Stromal cell of bone marrow (primary cell): ENCODE results near the gene CNPY1.

Experiments used
- DNase-seq: peaks from one replicate; pipeline ENCODE4 v3.0.0-alpha.2; 2012; ENCODE audit warnings: low read depth

CNPY1 gene

DNA sequence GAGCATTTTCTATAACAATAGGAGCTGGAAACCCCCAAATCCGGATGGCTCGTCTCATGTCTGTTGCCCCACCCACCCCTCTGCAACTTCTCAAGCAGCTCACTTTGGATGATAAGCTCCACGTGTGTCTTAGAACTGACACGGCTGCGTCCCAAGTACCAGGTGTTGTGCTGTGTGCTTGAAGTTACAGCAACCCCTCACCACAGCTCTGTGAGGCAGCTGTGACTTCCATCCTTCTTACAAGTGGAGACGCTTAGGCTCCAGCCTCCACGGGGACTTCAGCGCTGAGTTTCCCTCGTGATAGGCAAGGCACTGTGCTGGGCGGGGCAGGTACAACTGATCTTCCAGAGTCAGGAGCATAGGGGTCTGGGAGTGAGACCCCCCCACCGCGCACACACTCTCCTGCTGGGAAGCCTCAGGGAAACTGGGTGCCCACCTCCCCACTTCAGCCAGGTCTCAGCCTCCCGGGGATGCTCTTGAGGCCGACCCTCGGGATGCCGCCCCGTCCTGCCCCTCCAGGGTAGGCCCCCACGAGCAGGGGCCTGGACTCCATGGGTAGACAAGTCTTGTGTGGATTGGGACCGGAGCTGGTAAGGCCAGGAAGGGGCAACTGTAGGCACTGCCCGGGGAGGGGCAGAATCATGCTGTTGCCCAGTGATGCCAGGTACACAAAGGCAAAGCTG, 57.1 kb downstream of the CNPY1 start:
- DNase-seq = no peak

DNA sequence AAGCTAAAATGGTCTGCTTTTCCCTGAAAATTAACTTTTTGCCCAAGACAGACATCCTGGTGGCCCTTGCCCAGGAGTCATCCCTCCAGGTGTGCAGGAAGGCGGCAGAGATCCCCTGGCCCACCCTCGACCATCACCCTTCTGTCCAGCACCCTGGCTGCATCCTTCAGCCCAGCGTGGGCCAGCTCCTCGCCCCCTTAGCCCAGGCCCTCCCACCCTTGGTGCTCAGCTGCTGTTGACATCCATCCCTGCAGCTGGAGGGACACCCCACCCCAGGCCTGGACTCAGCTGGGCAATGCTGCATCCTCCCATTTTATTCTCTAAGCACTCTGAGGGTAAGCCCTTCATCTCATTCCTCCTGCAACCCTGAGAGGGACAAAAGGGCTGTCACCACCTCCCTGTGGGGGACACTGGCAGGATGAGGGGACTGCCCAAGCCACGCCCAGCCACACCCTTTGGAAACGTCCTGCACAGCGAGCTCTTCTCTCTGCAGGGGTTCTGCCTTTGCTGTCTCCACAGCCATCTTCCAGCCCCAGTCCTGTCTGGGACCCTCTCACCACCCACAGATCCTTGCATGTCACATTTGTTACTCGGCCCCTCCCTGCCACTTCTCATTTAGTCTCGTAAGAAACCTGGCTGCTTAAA, 57.8 kb downstream of the CNPY1 start:
- no peak for DNase-seq

DNA sequence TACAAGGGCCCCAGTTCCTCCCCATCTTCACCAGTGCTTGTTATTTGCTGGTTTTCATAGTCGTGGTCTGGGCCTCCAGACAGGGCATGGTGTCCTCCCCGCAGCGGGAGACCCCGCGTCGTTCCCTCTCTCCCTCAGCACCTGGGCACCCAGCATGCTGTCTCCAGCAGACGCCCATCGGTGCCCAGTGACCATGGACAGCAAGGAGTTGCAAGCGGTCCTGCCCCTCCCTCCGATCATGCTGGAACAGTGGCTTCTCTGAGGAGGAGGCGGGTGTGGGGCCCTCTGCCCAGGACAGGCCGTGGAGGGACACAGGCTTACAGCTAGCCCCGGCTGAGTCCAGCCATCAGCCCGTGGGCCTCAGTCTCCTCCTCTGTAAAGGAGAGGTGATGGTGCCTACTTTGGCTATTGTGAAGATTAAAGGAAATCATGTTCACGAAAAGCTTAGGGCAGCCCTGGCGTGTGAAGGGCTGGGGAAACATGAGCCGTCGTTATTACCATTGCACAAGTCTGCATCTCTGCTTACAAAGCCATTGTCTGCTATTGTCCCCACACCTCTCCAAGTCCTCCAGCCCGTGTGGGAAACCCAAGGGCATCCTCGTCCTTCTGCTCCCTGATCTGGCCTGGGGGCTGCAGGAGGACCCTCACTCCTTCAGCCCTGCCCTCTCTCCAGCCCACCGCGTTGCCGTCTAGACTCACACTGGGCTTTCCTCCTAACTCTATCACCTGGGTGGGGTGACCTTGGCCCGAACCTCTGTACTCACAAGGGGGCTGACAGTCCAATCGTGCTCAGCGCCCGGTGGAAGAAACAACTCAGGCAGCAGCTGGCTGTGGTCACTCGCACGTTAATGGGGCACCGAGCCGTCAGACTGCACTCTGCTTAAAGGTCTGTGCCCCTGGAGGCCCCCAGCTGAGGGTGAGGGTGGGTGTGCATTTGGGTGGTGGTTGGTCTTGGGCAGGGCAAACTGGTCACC, 58.6 kb downstream of the CNPY1 start:
- no peak for DNase-seq

DNA sequence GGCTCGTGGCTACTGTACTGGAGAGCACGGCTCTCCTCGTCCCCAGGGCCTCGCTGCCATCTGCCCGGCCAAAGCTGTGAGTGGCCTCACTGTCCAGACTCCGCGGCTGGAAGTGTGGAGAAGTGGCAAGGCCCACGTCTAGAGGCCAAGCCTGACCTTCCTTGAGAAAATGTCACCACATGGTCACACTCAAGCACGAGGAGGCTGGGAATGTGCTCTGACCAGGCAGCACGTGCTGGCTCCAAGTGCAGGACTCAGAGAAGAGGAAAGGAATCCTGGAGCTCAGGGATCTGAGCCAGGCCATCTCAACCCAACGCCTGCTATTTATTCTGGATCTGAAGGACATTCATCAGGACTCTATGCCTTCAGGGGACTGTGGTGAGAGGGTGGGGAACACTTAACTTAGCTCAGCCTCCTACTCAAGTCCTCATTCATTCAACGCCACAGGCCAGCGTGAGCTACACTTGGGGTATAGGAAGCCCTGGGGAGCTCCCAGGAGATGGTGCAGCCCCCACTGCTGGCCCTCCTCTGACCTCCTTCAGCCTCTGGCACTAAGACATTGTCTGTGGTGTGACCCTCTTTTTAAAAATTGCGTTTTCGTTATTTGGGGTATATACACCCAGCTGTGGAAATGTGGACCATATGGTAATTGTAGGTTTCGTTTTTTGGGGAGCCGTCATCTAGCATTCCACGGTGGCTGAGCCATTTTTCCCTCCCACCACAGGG, 59.4 kb downstream of the CNPY1 start:
- no peak for DNase-seq

DNA sequence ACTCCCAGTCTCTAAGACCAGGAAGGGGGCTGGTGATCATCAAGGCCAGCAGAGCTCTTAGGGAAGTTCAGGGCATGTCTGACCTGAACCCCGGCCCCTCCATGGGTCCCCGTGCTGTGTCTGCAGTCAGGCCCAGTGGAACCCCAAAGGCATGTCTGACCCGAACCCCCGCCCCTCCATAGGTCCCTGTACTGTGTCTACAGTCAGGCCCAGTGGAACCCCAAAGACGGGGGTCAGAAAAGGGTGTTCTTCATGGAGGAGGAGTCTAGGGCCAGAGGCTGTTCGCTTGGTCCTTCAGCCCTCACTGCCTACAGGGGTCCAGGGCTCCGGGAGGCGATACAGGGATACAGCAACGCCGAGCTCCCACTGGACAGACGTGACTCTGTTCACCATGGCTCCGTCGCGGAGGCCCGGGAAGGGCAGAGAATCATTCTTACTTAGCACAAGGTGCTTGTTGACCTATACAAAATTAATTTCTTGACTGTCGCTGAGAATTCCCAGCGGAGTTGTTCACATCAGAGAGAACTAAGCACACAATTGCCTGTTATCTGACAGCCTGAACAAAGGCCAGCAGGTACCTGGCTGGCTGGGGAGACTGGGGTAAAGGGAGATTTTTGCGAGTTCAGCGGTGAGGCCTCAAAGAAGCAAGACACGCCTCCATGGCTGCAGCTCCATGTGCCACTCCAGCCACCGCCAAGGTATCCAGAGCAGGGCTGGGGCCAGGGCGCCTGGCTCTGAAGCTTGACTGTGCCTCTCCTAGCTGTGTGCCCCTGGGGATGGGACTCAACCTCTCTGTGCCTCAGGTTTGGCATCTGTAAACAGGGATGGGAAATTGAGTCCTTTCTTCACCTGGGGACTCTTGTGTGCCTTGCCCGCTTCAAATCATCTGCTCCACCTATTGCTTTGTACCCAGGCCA, 61.6 kb downstream of the CNPY1 start:
- DNase-seq = no peak

DNA sequence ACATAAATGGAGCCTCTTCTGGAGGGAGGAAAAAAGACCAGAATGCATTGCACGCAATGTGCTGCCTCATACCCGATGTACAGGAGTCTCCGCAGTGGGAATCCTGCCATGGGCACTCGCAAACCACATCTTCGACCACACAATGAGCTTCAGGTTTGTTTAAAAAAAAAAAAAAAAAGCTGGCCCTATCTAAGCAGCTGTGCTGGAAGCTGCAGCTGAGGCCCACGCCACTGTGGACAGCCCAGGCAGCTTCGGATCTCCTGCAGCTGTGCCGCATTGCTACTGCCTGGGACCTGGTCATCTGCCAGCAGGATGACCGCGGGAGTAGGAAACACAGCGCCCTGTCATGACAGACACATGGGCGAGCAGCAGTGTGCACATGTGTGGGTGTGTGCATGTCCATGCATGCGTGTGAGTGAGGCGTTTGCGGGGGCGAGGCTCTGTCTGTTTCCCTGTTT, 62.5 kb downstream of the CNPY1 start:
- no peak for DNase-seq

DNA sequence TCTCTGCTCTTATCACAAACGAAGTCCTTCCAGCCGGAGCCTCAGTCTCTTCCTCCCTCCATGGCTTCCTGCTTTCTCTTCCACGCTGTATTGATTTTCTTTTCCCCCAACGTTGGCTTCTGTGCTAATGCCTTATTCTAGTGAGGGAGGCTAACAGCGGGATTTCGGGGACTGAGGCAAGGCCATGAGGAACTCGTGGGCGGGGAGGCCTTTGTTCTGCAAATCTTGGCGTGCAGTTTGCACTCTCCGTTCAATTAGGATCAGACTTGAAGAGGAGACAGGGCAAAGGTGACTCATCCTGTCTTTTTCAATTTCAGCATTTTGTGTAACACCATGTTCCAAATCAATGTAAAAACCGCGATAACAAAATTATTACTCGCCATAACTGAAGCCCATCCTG, 63.1 kb downstream of the CNPY1 start:
- DNase-seq = no peak

DNA sequence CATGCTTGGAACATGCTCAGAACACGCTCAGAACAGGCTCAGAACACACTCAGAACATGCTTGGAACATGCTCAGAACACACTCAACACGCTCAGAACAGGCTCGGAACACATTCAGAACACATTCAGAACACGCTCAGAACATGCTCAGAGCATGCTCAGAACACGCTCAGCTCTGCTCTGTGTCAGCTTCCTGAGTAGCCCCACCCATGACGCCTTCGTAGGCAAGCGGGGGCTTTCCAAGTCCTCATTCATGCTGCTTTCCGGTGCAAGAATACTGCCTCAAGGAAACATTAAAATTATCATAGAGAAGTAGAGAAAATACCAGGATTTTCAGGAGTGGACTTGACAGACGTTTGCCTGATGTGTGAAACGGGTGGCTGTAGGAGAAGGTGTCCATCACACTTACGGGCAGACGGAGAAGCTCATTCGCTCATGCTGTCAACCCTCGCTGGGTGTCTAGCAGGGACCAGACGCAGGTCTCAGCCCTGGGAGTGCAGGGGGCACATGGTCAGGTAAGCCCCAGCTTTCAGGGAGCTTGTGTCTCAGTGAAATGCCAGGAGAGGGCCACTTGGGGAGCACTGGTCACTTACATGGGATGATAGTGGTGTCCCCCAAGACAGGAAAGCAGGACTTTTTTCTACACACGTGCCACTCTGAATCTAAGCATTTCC, 63.7 kb downstream of the CNPY1 start:
- no peak for DNase-seq

DNA sequence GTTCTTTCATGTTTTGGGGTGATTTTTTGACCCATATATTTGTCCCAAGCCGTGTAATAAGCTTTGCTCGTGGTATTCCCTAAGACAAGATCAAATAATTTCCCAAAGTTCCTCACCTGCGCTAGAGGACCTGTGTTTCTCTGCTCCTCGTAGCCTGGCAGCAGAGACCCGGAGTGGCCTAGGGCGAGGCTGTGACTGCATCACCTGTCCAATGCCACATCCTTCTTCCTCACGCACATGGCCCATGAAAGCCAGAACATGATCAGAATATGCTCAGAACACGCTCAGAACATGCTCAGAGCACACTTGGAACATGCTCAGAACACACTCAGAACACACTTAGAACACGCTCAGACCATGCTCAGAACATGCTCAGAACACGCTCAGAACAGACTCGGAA, 64.6 kb downstream of the CNPY1 start:
- no peak for DNase-seq

DNA sequence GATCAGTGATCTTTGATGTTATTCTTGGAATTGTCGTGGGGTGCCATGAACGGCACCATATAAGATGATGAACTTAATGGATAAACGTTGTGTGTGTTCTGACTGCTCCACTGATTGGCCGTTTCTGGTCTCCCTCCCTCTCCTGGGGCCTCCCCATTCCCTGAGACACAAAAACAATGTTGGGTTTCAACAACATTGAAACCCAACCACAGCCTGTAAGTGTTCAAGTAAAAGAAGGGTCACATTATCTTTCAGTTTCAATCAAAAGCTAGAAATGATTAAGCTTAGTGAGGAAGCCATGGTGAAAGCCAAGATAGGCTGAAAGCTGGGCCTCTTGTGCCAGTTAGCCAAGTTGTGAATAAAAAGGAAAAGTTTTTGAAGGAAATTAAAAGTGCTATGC, 68.9 kb downstream of the CNPY1 start:
- no peak for DNase-seq

DNA sequence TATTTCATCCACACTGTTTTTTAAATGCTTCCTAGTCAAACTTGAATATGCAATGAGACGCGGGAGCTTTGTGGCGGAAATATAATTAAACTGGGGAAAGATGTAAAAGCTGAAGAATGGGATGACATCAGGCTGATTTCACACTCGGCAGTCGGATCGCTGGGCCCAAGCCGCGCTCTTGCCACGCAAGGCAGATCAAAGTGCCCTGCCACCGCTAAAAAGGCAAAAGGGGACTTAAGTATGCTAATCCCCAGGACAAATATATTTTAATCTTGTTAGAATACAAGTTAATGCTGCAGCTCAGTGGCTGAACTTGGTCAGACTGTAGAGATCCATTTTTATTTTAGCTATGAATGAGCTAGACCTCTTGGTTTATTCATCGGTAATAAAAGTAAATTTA, 74.6 kb downstream of the CNPY1 start:
- no peak for DNase-seq

DNA sequence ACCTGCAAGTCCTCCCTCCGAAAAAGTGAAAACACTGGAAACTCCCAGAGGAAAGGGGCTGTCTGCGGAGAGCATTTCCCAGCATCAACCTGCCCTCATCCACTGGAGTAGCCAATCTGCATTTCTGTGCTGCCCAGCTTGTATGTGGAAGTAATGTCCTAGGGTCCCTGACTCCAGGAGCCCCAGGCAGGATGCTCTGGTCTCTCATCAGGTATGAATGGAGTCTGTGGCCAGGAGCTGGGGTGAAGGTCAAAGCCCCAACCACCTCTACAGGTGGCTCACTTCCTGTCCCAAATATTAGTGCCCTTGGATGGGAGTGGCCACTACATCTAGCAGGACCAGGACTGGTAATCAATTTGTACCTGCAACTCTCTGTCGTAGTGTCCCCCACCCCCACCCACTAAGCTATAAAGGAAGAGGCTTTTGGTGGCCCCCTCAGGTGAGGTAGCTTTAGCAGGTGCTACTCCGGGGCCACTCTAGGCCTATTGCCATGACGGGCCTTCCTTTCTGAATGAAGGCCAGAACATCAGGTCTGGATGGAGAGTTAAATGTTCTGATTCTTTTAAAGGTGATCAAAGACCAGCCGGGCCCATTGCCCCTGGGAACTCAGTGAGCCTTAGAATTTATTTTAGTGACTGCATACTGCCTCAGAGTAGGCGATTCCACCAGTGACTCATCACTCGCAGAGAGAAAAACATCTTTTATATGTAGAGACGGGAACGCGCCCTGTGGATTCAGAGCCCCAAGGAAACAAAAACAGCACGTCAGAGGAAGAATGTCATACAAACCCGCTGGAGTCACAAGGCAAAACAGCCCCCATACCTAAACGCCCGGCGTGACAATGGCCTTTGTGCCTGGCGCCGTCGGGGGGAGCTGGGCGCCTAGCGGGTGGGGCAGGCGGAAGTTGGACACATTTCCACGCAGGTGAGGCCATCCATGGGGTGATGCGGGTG, 75.4 kb downstream of the CNPY1 start:
- DNase-seq = peak; percentile 3

DNA sequence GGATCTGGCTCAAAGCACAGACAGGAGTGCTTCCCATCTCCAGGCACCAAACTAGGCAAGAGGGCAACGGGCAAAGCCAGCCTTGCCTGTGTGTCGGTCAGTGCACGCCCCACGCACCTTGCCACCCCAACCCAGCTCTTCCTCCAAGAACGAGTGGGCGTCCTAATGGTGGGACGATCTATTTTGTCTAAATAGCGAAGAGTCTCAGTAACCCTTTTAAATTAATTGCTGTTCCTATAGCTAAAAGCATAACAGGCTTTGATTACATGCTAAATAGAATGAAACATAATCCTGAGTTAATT, 76.2 kb downstream of the CNPY1 start:
- no peak for DNase-seq

DNA sequence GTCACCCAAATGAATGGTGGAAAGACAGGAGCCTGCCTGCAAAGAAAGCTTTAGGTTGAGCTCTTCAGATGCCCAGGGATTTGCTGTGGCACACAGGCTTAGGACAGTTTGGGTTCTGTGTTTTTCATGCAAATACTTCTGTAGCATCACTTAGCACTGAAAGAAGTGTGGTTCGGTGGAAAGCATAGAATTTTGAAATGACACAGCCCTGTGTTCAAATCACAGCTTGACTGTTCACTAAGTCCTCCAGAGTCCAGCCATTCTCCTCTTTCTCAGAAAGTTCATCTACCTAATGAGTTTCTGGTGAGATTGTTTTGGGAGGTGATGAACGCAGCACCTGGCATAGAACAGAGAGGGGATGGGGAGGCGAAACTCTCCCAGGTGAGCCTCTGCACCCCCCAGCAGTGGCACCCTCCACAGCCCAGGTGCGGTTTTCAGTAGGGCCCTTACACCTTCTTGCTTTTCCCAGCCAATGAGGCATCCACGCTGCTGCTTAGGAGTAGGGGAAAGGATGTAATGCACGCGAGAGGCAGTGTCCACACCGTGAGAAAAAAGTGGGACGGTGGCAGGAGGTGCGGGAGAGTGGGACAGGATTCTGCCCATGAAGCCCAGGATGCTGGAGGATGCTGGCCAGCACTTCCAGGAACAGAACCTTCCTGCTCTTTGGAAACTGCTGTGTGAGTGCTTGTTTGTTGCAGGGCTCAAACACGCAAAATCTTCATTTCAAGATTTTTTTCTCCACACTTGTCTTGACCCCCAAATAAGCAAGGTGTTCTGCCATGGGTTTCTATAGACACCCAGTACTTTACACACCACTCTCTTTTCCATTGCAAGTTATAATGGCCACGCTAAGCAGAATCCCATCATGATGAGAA, 76.8 kb downstream of the CNPY1 start:
- DNase-seq = no peak

DNA sequence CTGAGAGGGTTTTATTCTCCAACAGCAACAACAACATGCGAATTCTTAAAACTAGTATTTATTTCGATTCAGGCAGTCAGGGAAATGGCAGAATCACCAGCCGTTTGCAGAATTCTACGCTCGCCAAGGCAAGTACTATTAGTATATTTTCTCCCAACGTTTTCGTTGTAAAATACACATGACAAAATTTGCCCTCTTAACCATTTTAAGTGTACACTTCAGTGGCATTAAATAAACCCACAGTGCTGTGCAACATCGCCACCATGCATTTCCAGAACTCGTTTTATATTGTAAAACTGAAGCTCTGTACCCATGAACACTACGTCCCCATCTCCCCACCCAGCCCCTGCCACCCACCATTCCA, 77.6 kb downstream of the CNPY1 start:
- no peak for DNase-seq

DNA sequence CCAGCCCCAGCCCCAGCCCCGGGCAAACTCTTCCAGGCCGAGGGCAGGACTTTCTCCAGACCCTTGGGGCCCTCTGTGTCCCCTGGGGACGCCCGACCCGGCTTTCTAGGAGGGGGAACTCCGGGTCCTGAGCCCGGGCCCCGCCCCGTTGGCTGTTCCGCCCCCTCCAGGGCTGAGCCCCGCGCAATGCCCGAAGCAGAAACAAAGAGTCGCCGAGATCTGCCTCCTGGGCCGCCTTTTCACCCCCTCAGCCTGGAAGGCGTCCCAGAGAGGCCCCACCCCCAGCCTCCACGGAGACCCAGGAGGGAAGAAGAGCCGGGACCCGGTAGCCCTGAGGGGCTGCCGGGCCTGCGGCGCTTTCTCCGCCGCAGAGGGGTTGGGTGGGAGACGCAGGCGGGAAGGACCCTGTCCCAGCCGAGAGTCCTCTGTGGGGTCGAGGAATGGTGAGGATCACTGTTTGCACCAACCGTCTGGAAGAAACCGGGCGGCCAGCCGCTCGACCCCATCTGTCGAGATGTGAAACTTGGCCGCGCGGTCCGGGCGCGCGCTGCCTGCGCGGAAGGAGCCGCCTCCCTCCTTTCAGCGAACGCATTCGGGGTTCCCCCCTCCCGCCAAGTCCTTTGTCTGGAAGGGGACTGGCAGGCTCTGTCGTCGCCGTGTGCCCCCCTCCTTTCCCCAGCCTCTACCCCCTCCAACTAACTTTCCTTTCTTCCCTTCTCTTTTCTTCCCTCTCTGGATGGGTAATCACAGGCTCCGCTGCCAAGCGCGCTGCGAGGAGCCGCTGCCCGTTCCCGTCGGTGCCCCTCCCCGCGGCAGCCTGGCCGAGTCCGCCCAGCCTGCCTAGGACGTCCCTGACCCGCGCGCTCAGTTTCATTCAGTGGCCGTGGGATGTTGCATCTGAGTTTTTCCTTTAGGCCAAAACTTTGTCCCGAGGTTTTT, 78.2 kb downstream of the CNPY1 start:
- no peak for DNase-seq
